B cell (primary cell): Measurements from ENCODE around the gene PLA2G12A.

Experiments used
- CTCF ChIP-seq: fragments of 200-600 bp; IDR thresholded peaks from one replicate; pipeline ENCODE4 v1.8.0; 2022; ENCODE audit warnings: antibody characterized with exemption, mild to moderate bottlenecking
- EZH2 ChIP-seq: IDR thresholded peaks from 2 replicates; pipeline ENCODE4 v1.6.1; 2012; ENCODE audit warnings: borderline replicate concordance, low read depth, mild to moderate bottlenecking, moderate library complexity, low read length; ENCODE audit not compliant: insufficient read depth, poor library complexity, severe bottlenecking

- TF ChIP-seq CTCF, result no peak
- no peak for TF ChIP-seq EZH2
Measured at GRCh38 chr4:109703664-109704361, 26.1 kb downstream of the PLA2G12A start.
